ENCODE results near the gene RCVRN. TPM values are rescaled to one million over a fixed set of nuclear protein-coding genes. Genes with fewer than 3 reads are reported as not detected.

RCVRN gene
- total and polyA plus RNA-seq, 4 donors, result 0.33 to 1.3 TPM; not detected in 2

DNA sequence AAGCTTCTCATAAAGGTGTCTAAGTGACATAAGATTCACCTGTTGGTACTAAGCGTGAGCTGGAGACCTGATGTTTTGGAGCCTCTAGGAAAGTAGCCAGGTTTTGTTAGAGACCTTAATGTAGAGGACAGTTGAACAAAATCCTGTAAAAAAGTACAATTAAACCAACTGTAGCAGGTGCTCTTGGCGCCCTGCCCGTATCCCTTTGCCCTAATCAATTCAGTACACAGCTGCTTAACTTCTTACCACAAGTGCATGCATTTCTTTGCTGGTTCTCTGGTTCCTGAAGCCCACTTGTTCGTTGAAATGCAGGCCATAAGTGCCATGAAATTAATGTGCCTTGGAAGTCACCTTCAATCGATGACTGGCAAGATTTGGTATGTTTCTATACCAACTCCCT is 54.9 kb downstream of the RCVRN start:
- H3K36me3 ChIP-seq (ENCODE audit: control insufficient read depth, insufficient read depth, low read length), result no peaks in the 10 kb centered on the region
- 83% methylated on average over 4 of the region's 5 CpGs for WGBS (ENCODE audit: insufficient coverage)
- H3K4me1 ChIP-seq (ENCODE audit: control insufficient read depth, insufficient read depth, low read length), result no peaks in the 10 kb centered on the region
- H3K9me3 ChIP-seq (ENCODE audit: control insufficient read depth, insufficient read depth, low read length), result no peaks in the 10 kb centered on the region
- H3K27ac ChIP-seq (ENCODE audit: low read depth, low read length), result no peak overlapping the region
- no peaks in the 10 kb centered on the region for H3K27me3 ChIP-seq (ENCODE audit: control insufficient read depth, insufficient read depth, low read length)
- no peak for DNase-seq (ENCODE audit: low read depth in 4 of 6, low spot score in 6 of 6)
- H3K4me3 ChIP-seq (ENCODE audit: low read depth, low read length), result no peak overlapping the region

Other genes starting within 250 kb of the RCVRN start
- gene DHRS7C, start 113.7 kb downstream of the RCVRN start, total RNA-seq, result not detected
- under 1 TPM in 1 of 2 donors, not detected in 1; 0.18 TPM for gene DHRS7C, start 113.7 kb downstream of the RCVRN start, polyA plus RNA-seq (ENCODE audit: insufficient read length in 2 of 2)
- not detected for gene GSG1L2, start 83.2 kb downstream of the RCVRN start, total RNA-seq
- gene GSG1L2, start 83.2 kb downstream of the RCVRN start, polyA plus RNA-seq (ENCODE audit: insufficient read length in 2 of 2), result not detected
- 1 to 10 TPM; 1.5 to 1.8 TPM for gene GLP2R, start 79.3 kb downstream of the RCVRN start, total RNA-seq
- under 1 TPM; 0.11 to 0.35 TPM for gene GLP2R, start 79.3 kb downstream of the RCVRN start, polyA plus RNA-seq (ENCODE audit: insufficient read length in 2 of 2)